CD4-positive, alpha-beta T cell (primary cell): ENCODE measurements around the gene ACTA1. TPM values are rescaled to one million over a fixed set of nuclear protein-coding genes. Genes with fewer than 3 reads are reported as not detected.

Experiments used
- ATAC-seq: fragments of 200-7000 bp; cut with Tn5 transposase; one replicate; pipeline ENCODE4 v1.10.0; 2022; ENCODE audit warnings: mild to moderate bottlenecking; ENCODE audit not compliant: poor library complexity
- CTCF ChIA-PET: fragments of 350-600 bp; sonication (Branson Sonifier 250); formaldehyde crosslinking; loops from one replicate; lab custom pipeline; 2021; ENCODE audit warnings: antibody characterized with exemption, inconsistent platforms; lab: Charles Lee
- POLR2A ChIA-PET: fragments of 350-600 bp; sonication (Branson Sonifier 250); formaldehyde crosslinking; loops from one replicate; lab custom pipeline; 2021; ENCODE audit warnings: antibody characterized with exemption, inconsistent platforms; lab: Charles Lee
- DNase-seq, 14 experiments: peaks; one replicate each; pipeline ENCODE4 v3.0.0-alpha.2; 2013 to 2020; ENCODE audit warnings: mixed read lengths in 2 of 14
- H3K27ac ChIP-seq, 2 donors: one replicate each; pipeline versions ENCODE4 v1.5.1 to v1.7.0; 2013; ENCODE audit warnings: low read length in 2 of 2, low read depth in 1 of 2, mild to moderate bottlenecking in 1 of 2
- H3K27me3 ChIP-seq, 2 experiments: 1 replicate in 1 of 2; 2 replicates in 1 of 2; pipeline versions ENCODE4 v1.6.1 to v1.7.0; 2013; ENCODE audit warnings: low read length in 2 of 2, control low read depth in 1 of 2, mild to moderate bottlenecking in 1 of 2, moderate library complexity in 1 of 2; ENCODE audit not compliant: insufficient read depth in 2 of 2, control insufficient read depth in 1 of 2
- H3K36me3 ChIP-seq: one replicate; pipeline ENCODE4 v1.6.1; 2013; ENCODE audit warnings: low read length, control low read depth; ENCODE audit not compliant: insufficient read depth
- H3K4me1 ChIP-seq: one replicate; pipeline ENCODE4 v1.6.1; 2013; ENCODE audit warnings: low read length, control low read depth; ENCODE audit not compliant: insufficient read depth
- H3K4me3 ChIP-seq: one replicate; pipeline ENCODE4 v1.5.1; 2013; ENCODE audit warnings: mild to moderate bottlenecking, low read length, moderate library complexity
- H3K9me3 ChIP-seq, 2 experiments: 1 replicate in 1 of 2; 2 replicates in 1 of 2; pipeline versions ENCODE4 v1.6.1 to v1.7.0; 2013; ENCODE audit warnings: low read length in 2 of 2, mild to moderate bottlenecking in 2 of 2, control low read depth in 1 of 2, moderate library complexity in 1 of 2; ENCODE audit not compliant: control insufficient read depth in 1 of 2, insufficient read depth in 1 of 2
- H3K27ac Mint-ChIP-seq: one replicate; pipeline ENCODE4 v1.8.0; 2020; ENCODE audit warnings: mixed read lengths
- H3K27me3 Mint-ChIP-seq: one replicate; pipeline ENCODE4 v1.8.0; 2021; ENCODE audit warnings: mixed read lengths
- H3K36me3 Mint-ChIP-seq: one replicate; pipeline ENCODE4 v1.8.0; 2021; ENCODE audit warnings: low read depth, mixed read lengths
- H3K4me1 Mint-ChIP-seq: one replicate; pipeline ENCODE4 v1.8.0; 2021; ENCODE audit warnings: low read depth, mixed read lengths
- H3K4me3 Mint-ChIP-seq: one replicate; pipeline ENCODE4 v1.8.0; 2020; ENCODE audit warnings: mild to moderate bottlenecking, mixed read lengths
- H3K9me3 Mint-ChIP-seq: one replicate; pipeline ENCODE4 v1.8.0; 2020; ENCODE audit warnings: mixed read lengths
- CTCF ChIP-seq: fragments of 200-600 bp; IDR thresholded peaks from one replicate; pipeline ENCODE4 v1.8.0; 2022; ENCODE audit warnings: antibody characterized with exemption, mild to moderate bottlenecking
- intact Hi-C, 2 experiments: fragments of 100-400 bp; cut with DNase I in 1 of 2; cut with micrococcal nuclease in 1 of 2; formaldehyde crosslinking; loops; one replicate each; pipeline versions ENCODE4 v1.15.1 to v1.9.0; 2023 to 2025; cut with DNase I, micrococcal nuclease
- total RNA-seq, 174 experiments: library from RNA in 2 of 174; stranded (reverse) in 2 of 174; gene quantifications; one replicate each; pipeline ENCODE4 v1.2.3 and lab custom pipeline; 2021 to 2026

ACTA1 gene
- total RNA-seq, 2 experiments from 2014 or later, result not detected

GRCh38 chr1:229454056-229454455 lies 20.2 kb upstream of the ACTA1 start:
- no peaks in the 10 kb centered on the region for H3K27me3 Mint-ChIP-seq
- intact Hi-C loops, result loop anchor here (5.0 to 10.0 kb wide), 2 partner anchors 197 to 199 kb away; no protein-coding TSS in a partner anchor
- H3K27ac Mint-ChIP-seq, result no peak overlapping the region
- no peaks in the 10 kb centered on the region for H3K4me1 Mint-ChIP-seq
- H3K4me3 Mint-ChIP-seq, result no peak overlapping the region
- Histone ChIP-seq H3K9me3 (no peaks in the 10 kb centered on the region), H3K27me3 (no peaks in the 10 kb centered on the region), H3K27ac (no peak overlapping the region), H3K36me3 (peaks cover 32% of the 10 kb centered on the region), H3K4me1 (no peaks in the 10 kb centered on the region), H3K4me3 (no peak overlapping the region)
- ATAC-seq (no peak), DNase-seq (no peak)
- H3K9me3 Mint-ChIP-seq, result no peaks in the 10 kb centered on the region
- CTCF ChIA-PET, result no interaction called here
- POLR2A ChIA-PET, result no interaction called here
- no peak for TF ChIP-seq CTCF
- H3K36me3 Mint-ChIP-seq, result peaks cover 84% of the 10 kb centered on the region

DNA sequence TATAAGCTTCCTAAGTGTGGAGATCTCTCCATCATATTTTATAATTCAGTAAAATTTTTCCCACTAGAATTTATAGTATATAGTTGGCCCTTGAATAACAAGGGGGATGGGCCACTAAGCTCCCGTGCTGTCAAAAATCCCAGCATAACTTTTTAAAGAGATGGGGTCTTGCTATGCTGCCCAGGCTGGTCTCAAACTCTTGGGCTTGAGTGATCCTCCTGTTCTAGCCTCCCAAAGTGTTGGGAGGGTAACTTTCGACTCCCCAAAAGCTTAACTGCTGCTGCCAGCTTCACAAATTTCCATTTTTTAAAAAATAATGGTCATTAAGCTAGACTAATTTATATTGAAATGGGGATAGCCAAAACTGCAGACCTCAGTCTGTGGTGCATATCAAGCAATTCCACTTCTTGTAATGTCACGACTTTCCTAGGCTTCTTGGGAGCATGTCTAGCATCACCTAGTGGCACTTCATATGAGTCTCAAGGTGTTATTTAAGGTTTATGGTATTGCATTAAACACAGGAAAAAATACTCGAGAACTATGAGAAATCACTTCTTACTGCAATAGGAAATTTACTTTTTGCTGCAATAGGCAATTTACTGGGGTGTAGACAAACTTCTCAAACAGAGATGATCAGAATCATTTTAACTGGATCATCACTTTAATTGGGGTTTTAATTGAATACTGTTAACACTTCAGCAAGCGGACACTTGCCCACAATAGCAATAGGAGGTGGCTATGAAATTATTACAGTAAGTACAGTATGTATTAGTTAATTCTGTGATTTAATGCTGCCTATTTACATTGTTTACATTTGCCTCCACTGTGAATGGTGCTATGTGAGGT lies 19.3 kb upstream of the ACTA1 start:
- Mint-ChIP-seq H3K4me1 (no peaks in the 10 kb centered on the region), H3K4me3 (no peak overlapping the region), H3K9me3 (no peaks in the 10 kb centered on the region), H3K27me3 (no peaks in the 10 kb centered on the region), H3K27ac (no peak overlapping the region), H3K36me3 (peaks cover 88% of the 10 kb centered on the region)
- Histone ChIP-seq H3K36me3 (peaks cover 30% of the 10 kb centered on the region), H3K9me3 (no peaks in the 10 kb centered on the region), H3K27ac (no peak overlapping the region), H3K27me3 (no peaks in the 10 kb centered on the region), H3K4me1 (no peaks in the 10 kb centered on the region), H3K4me3 (no peak overlapping the region)
- no peak for DNase-seq
- POLR2A ChIA-PET, result interaction anchor here (0.7 kb wide), 1 partner anchor 207 kb away, joined by 3 read pairs; no protein-coding TSS in a partner anchor
- CTCF ChIA-PET, result no interaction called here
- peak; percentile 30 for TF ChIP-seq CTCF
- no peak for ATAC-seq
- intact Hi-C loops, result loop anchor here (5.0 to 10.0 kb wide), 2 partner anchors 196 to 198 kb away; no protein-coding TSS in a partner anchor

DNA sequence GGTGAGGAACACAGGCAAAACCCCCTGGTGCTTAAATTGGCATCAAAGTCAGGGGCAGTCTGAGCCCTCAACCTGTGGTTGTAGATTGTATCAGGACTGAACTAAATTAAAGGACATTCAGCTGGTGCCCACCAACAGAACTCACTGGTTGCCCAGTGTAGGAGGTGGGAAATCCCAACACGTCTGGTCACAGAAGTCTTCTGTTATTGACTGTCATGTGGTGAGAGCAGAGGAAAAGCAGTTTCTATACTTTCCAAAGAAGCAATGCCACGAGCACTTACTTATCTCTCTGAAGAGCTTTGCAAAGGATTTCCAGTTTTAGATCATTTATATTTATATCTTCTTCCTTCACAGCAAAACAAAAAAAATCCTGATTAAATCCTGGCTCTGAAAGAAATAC lies 15.0 kb upstream of the ACTA1 start:
- ATAC-seq (no peak), DNase-seq (no peak)
- H3K36me3 ChIP-seq, result peaks cover 45% of the 10 kb centered on the region
- no peaks in the 10 kb centered on the region for H3K27me3 ChIP-seq
- no peaks in the 10 kb centered on the region for H3K4me1 Mint-ChIP-seq
- H3K4me3 ChIP-seq, result no peak overlapping the region
- H3K9me3 Mint-ChIP-seq, result no peaks in the 10 kb centered on the region
- intact Hi-C loops, result no loop called here
- no peak overlapping the region for H3K27ac Mint-ChIP-seq
- no peaks in the 10 kb centered on the region for H3K27me3 Mint-ChIP-seq
- H3K4me1 ChIP-seq, result no peaks in the 10 kb centered on the region
- no peak overlapping the region for H3K4me3 Mint-ChIP-seq
- no peaks in the 10 kb centered on the region for H3K9me3 ChIP-seq
- no peak for TF ChIP-seq CTCF
- ChIA-PET CTCF (no interaction called here), POLR2A (no interaction called here)
- no peak overlapping the region for H3K27ac ChIP-seq
- H3K36me3 Mint-ChIP-seq, result peaks cover 83% of the 10 kb centered on the region
